ENCODE data around the gene CHRND.

DNA sequence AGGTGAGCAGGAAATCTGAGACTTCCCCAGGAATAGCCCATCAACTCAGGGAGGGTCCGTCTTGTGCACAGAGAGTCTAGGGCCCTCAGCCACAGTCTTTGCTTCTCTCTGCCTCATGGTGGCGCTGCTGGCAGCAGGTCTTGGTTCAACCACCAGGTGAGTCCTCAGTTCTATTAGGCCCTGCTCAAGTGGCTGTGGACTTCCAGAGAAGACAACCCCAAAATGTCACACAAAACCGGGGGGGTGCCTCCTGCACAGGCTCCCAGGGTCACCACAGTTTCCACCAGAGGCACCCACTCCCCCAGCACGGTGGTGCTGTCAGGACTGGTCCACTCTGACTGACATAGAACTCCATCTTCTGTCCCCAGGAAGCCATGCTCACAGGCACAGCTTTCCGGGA, 11.1 kb downstream of the CHRND start:
- TF ChIP-seq, protein P1, sequence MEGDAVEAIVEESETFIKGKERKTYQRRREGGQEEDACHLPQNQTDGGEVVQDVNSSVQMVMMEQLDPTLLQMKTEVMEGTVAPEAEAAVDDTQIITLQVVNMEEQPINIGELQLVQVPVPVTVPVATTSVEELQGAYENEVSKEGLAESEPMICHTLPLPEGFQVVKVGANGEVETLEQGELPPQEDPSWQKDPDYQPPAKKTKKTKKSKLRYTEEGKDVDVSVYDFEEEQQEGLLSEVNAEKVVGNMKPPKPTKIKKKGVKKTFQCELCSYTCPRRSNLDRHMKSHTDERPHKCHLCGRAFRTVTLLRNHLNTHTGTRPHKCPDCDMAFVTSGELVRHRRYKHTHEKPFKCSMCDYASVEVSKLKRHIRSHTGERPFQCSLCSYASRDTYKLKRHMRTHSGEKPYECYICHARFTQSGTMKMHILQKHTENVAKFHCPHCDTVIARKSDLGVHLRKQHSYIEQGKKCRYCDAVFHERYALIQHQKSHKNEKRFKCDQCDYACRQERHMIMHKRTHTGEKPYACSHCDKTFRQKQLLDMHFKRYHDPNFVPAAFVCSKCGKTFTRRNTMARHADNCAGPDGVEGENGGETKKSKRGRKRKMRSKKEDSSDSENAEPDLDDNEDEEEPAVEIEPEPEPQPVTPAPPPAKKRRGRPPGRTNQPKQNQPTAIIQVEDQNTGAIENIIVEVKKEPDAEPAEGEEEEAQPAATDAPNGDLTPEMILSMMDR (IDR thresholded peaks at IDR 0.05 in 4 of 5, conservative IDR thresholded peaks at IDR 0.05 in 1 of 5) = peak; percentile 30 to 57 (median 43)
- TF ChIP-seq POLR2A (IDR thresholded peaks at IDR 0.05) = no peak
